Thyroid gland (tissue), 4 donors: ENCODE measurements around the gene HS6ST1. TPM values are rescaled to one million over a fixed set of nuclear protein-coding genes. Genes with fewer than 3 reads are reported as not detected.
"Not testable (repeated sequence)": the region's sequence is repeated elsewhere in the genome, so short reads cannot be mapped to it uniquely, and the experiment has no call there.

Experiments used
- DNase-seq, 2 donors: peaks; one replicate each; pipeline ENCODE4 v3.0.0-alpha.2; 2019
- H3K27ac ChIP-seq, 3 donors: fragments of 200-600 bp; sonication (generic); 1 replicate in 2 of 3; 2 replicates in 1 of 3; pipeline ENCODE4 v1.5.1; 2016 to 2019; ENCODE audit warnings: mild to moderate bottlenecking in 1 of 3, moderate library complexity in 1 of 3
- H3K27me3 ChIP-seq: fragments of 200-600 bp; sonication (generic); one replicate; pipeline ENCODE4 v1.5.1; 2019
- H3K36me3 ChIP-seq, 2 donors: fragments of 200-600 bp; sonication (generic); one replicate each; pipeline ENCODE4 v1.5.1; 2016 to 2019
- H3K4me1 ChIP-seq, 2 donors: fragments of 200-600 bp; sonication (generic); one replicate each; pipeline ENCODE4 v1.5.1; 2017 to 2019
- H3K4me3 ChIP-seq, 3 donors: fragments of 200-600 bp; sonication (generic); replicated peaks in 1 of 3; 1 replicate in 2 of 3; 2 replicates in 1 of 3; pipeline ENCODE4 v1.5.1; 2016; ENCODE audit warnings: mild to moderate bottlenecking in 1 of 3
- H3K9me3 ChIP-seq: fragments of 200-600 bp; sonication (generic); one replicate; pipeline ENCODE4 v1.5.1; 2017
- POLR2A ChIP-seq, 2 donors: fragments of 450-650 bp; IDR thresholded peaks; one replicate each; pipeline ENCODE4 v1.6.1; 2017; ENCODE audit warnings: antibody characterized with exemption in 2 of 2, mild to moderate bottlenecking in 2 of 2, moderate library complexity in 1 of 2
- WGBS, 2 donors: methylation state at CpG; one replicate each; pipeline ENCODE4 v1.1.5; 2017; 5-methylcytosine and 5-hydroxymethylcytosine counted together
- intact Hi-C: fragments of 100-400 bp; cut with DNase I; formaldehyde crosslinking; loops from one replicate; pipeline ENCODE4 v1.15.1; 2023
- total RNA-seq, 4 donors: library from RNA; depleted of rRNA; stranded (reverse); fragments of >200 nt; gene quantifications; one replicate each; pipeline ENCODE4 v1.2.3, GENCODE V29; 2016
- TF ChIP-seq, protein P1 (sequence below), 6 experiments: fragments of 200-600 bp in 3 of 6; fragments of 450-650 bp in 3 of 6; sonication (generic) in 3 of 6; IDR thresholded peaks; one replicate each; pipeline ENCODE4 v1.5.1; 2016 to 2019; ENCODE audit warnings: antibody characterized with exemption in 6 of 6, mild to moderate bottlenecking in 2 of 6, inconsistent platforms in 1 of 6, moderate library complexity in 1 of 6

HS6ST1 gene
- total RNA-seq, 4 donors from 2014 or later = 27.1 to 35.6 (median 32.5) TPM

DNA sequence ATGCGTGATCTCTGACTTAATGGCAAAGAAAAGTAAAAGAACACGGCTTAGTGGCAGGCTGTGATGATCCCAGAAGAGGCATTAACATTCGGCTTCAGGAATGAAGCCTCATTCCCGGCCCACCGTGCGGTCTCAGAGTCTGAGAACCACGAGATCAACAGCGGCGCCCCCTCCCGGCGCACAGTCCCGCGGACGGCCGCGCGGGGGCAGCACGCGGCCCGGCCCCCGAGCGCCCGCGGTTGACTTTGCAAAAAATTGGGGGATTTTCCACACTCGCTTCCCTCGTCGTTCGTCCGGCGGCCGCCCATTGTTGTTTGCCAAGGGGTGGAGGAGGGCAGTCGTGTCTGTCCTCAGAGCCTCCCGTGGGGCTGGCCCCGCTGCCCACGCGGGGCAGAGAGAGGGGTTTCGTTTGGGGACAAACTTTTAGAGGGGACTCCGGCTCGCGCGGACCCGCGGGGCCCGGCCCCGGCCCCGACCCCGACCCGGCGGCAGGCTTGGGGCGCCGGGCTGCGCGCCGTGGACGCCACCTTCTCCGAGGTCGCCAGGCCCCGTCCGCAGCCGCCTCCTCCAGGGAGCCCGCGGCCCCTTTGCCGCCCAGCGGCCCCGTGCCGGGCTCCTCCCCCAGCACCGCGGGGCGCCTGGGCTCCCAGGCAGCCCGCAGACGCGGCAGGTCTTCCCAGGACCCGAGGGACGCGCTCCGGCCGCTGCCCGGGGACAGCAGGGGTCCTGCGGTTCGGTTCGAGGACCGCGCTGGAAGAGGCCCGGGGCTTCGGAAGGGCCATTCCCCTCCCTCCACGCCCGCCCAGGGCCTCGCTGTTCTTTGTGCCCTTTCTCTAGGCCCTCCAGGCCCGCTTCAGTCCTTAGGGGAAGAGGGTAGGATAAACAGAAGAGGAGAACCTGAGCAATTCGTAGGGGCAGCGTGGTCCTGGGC is 3.4 kb upstream of the HS6ST1 start:
- DNase-seq = peak; percentile 85 to 87
- 1 to 2% methylated on average over 14 to 22 of the region's 91 CpGs for WGBS, 2 donors
- Histone ChIP-seq H3K36me3 (no peaks in the 10 kb centered on the region), H3K27ac (peak overlapping the region; percentile 37 to 77 (median 48)), H3K27me3 (no peaks in the 10 kb centered on the region), H3K9me3 (no peaks in the 10 kb centered on the region), H3K4me1 (peaks cover 15% of the 10 kb centered on the region in 2 donors), H3K4me3 (peak overlapping the region in 2 of 3 donors; percentile 28 to 48)
- peak in 1 of 2 donors; percentile 69 for TF ChIP-seq POLR2A (IDR thresholded peaks at IDR 0.05)
- TF ChIP-seq, protein P1, sequence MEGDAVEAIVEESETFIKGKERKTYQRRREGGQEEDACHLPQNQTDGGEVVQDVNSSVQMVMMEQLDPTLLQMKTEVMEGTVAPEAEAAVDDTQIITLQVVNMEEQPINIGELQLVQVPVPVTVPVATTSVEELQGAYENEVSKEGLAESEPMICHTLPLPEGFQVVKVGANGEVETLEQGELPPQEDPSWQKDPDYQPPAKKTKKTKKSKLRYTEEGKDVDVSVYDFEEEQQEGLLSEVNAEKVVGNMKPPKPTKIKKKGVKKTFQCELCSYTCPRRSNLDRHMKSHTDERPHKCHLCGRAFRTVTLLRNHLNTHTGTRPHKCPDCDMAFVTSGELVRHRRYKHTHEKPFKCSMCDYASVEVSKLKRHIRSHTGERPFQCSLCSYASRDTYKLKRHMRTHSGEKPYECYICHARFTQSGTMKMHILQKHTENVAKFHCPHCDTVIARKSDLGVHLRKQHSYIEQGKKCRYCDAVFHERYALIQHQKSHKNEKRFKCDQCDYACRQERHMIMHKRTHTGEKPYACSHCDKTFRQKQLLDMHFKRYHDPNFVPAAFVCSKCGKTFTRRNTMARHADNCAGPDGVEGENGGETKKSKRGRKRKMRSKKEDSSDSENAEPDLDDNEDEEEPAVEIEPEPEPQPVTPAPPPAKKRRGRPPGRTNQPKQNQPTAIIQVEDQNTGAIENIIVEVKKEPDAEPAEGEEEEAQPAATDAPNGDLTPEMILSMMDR (IDR thresholded peaks at IDR 0.05) = peak; percentile 3 to 99 (median 96)
- intact Hi-C loops = loop anchor here (10.0 kb wide), 2 partner anchors 213 to 283 kb away; no protein-coding TSS in a partner anchor

DNA sequence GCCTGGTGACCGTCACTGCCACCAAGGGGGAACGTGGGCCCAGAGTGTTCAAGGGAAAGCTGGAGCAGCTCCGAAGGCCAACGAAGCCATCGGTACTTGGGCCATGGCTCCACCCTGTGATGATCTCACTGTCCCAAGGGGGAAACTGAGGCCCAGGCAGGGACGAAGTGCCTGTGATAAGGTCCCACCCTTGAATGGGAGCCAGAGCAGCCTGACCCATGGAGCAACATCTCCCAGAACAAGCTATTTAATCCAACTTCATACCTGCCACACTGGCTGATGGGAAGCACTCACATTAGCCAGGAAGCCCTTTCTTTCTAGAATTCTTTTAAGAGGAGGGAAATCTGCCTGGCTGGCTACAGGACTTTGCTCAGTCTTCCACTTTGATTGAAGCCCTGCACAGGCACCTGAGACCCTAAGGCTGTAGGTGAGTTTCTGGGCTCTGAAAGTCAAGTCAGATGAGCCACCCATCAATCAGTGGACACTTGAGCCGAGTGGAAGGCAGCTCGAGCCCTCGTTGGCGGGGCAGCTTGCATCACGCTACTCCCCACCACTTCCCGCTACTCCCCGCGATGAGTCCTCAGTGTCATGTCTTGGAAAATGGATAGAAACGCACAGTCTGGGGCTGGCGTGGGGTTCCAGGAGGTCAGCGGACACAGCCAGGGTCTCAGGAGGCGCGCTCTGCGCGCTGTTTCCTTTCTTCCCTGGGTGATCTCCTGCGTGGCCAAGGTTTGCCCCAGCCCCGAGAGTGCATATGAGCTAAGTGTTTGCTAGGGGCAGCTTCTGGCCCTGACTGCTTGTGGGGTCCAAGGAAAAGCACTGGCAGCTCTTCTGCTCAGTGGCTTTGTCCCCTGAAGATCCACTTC is 2.5 kb upstream of the HS6ST1 start:
- no peaks in the 10 kb centered on the region for H3K36me3 ChIP-seq
- peaks cover 24% of the 10 kb centered on the region in 2 donors for H3K4me1 ChIP-seq
- H3K27me3 ChIP-seq = no peaks in the 10 kb centered on the region
- no peak overlapping the region for H3K4me3 ChIP-seq
- TF ChIP-seq, protein P1 (IDR thresholded peaks at IDR 0.05) = no peak
- TF ChIP-seq POLR2A (IDR thresholded peaks at IDR 0.05) = no peak
- no peak for DNase-seq
- intact Hi-C loops = loop anchor here (10.0 kb wide), 2 partner anchors 214 to 284 kb away; no protein-coding TSS in a partner anchor
- no peaks in the 10 kb centered on the region for H3K9me3 ChIP-seq
- H3K27ac ChIP-seq = peak overlapping the region in 1 of 3 donors; percentile 77
- 72 to 76% methylated on average over 21 to 23 of the region's 23 CpGs for WGBS, 2 donors

DNA sequence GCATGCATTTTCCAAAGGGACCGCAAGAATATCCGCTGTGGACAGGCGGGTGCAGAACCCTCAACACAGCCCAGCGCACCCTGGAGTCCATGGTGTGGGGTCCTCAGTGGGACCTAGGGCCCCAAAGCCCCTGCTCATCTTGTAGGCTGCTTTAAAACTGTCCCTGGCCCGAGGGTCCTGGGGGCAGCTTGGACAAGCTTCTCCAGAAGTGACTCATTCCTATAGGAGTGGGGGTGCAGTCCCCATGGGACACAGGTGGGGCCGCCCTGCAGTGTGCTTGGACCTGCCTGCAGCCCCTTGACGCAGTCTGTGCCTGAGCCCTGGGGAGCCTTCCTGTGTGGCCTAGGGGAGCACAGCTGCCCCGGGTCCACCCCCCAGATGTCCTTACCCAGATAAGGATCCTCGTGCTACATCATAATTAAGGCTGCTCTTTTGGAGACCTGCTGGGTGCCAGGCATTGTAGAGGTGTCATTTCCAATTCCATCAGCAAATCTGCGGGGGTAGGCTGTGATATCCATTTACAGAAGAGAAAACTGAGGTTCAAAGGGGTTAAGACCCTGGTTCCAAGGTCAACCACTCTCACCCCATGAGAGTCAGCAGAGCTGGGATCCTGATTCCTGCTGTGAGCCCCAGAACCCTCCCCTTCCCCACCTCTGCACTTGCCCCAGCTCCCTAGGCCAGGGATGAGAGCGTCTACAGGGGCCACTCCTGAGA is 1.7 kb upstream of the HS6ST1 start:
- peaks cover 30 to 32% of the 10 kb centered on the region in 2 donors for H3K4me1 ChIP-seq
- H3K27ac ChIP-seq = no peak overlapping the region
- no peak for DNase-seq
- no peaks in the 10 kb centered on the region for H3K9me3 ChIP-seq
- no peaks in the 10 kb centered on the region for H3K27me3 ChIP-seq
- WGBS, 2 donors = 90 to 91% methylated on average over 4 to 7 of the region's 11 CpGs
- TF ChIP-seq, protein P1 (IDR thresholded peaks at IDR 0.05) = no peak
- TF ChIP-seq POLR2A (IDR thresholded peaks at IDR 0.05) = no peak
- H3K36me3 ChIP-seq = no peaks in the 10 kb centered on the region
- intact Hi-C loops = loop anchor here (10.0 kb wide), 2 partner anchors 214 to 284 kb away; no protein-coding TSS in a partner anchor
- H3K4me3 ChIP-seq = no peak overlapping the region

DNA sequence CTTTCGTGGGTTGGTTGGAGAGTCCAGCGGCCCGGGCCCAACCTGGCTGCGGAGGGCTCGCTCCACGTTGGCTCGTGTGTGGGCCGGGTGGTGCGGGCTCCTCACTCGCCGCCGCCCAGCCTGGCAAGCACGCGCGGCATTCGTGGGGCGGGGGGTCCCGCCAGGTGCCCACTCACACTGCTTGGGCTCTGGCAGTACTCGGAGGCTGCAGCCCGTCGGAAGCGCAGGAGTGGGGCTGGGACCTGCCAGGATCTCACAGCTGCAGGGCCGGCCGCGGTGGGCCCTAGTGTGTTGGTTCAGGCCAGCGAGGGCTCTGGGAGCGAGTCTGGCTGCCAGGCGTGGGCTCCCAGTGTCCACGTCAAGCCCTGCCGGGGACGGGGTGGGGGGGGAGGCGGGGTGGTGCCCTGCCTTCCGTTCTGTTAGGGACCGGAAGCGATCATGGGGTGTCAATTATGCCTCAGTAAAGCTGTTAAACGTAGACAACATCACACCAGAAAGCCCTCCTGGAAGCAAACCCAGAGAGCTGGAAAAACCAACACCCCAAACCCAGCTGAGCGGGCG is 1.0 kb upstream of the HS6ST1 start:
- Histone ChIP-seq H3K27ac (no peak overlapping the region), H3K27me3 (no peaks in the 10 kb centered on the region), H3K4me3 (no peak overlapping the region), H3K9me3 (no peaks in the 10 kb centered on the region), H3K36me3 (no peaks in the 10 kb centered on the region), H3K4me1 (peaks cover 30 to 38% of the 10 kb centered on the region in 2 donors)
- 78 to 90% methylated on average over 15 to 27 of the region's 38 CpGs for WGBS, 2 donors
- TF ChIP-seq, protein P1 (IDR thresholded peaks at IDR 0.05) = no peak
- no peak for TF ChIP-seq POLR2A (IDR thresholded peaks at IDR 0.05)
- no peak for DNase-seq
- intact Hi-C loops = loop anchor here (10.0 kb wide), 3 partner anchors 215 to 415 kb away; no protein-coding TSS in a partner anchor

DNA sequence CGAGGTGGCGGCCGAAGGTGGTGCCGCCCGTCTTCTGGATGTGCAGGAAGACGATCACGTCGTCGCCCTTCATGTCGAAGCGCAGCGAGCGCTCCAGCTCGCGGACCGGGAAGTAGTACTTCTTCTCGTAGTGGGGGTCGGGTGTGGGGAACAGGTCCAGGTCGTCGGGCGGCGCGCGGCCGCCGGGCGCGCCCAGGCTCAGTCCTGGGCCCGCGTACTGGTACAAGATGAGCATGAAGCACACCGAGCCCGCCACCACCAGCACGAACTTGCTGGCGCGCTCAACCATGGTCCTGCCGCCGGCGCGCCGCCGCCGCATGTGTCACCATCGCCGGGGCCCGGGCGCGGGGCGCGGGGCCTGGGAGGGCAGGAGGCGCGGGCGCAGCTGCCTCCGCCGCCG is 423 bp downstream of the HS6ST1 start:
- 3% methylated on average over 10 of the region's 55 CpGs; no CpG with 5 or more reads in 1 of the 2 donors for WGBS, 2 donors
- peak in 1 of 2 donors; percentile 38 for DNase-seq
- not testable (repeated sequence) for H3K9me3 ChIP-seq, H3K27me3 ChIP-seq, H3K36me3 ChIP-seq, H3K27ac ChIP-seq
- peaks cover 30 to 52% of the 10 kb centered on the region in 2 donors for H3K4me1 ChIP-seq
- peak overlapping the region in 1 of 3 donors; percentile 39 for H3K4me3 ChIP-seq
- intact Hi-C loops = loop anchor here (10.0 kb wide), 1 partner anchor 417 kb away; no protein-coding TSS in a partner anchor

DNA sequence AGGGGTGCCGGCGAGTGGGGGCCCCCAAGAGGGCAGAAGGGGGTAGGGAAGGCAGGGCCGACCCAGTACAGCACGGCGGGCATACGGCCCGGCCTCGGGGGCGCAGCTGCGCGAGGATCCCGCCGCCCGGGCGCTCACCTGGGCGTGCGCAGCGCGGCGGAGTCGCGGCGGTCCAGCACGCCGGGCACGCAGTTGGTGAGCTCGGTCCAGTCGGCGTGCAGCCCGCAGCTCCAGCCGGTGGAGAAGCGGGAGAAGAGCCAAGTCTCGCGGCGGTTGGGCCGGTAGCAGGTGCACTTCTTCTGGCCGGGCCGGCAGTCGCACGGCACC is 806 bp downstream of the HS6ST1 start:
- WGBS, 2 donors = 2% methylated on average over 28 of the region's 40 CpGs; no CpG with 5 or more reads in 1 of the 2 donors
- H3K9me3 ChIP-seq, DNase-seq, H3K27me3 ChIP-seq, H3K36me3 ChIP-seq: not testable (repeated sequence)
- Histone ChIP-seq H3K4me3 (peak overlapping the region; percentile 39 to 64 (median 63)), H3K27ac (peak overlapping the region in 1 of 3 donors; percentile 53), H3K4me1 (peaks cover 29 to 52% of the 10 kb centered on the region in 2 donors)
- intact Hi-C loops = loop anchor here (10.0 kb wide), 1 partner anchor 417 kb away; no protein-coding TSS in a partner anchor
